ENCODE results near the gene TMBIM1.

DNA sequence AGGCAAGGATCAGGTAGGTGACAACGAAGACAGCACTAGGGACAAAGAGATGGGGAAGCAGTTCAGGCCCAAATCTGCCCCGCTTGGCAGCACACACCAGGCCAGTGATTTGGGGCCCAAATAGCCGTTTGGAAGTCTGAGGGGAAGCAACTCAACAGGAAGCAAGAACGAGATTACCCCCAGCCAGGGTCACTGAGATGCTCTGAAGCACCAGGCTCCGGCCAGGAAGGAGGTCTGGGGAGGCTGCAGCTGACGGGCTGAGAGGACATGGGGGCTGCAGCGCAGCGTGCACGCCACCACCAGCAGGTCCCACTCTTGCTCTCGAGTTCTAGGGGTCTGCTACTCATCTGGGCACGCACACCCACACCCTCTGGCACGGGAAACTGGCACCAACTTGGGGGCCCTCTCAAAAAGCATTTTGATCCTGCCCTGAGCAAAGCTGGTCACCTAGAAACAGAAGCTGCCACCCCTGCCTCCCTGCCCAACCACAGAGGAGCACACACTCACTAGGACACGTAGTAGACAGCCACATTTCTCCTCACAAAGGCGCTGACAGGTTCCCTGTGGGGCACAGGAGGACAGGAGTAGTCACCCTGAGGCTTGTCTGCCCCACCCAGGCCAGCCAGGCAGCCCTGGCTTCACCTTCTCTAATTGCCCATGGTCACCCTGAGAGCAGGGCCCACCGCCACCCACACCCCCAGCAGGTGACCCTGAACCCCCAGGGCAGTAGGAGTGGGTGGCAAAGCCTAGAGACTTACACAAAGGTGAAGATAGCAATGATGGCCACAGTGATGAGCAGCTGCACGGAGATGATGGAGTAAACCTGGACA, 13.6 kb downstream of the TMBIM1 start:
- TF ChIP-seq EZH2 (IDR thresholded peaks at IDR 0.05; ENCODE audit: low read depth) = no peak
- TF ChIP-seq, protein P1, sequence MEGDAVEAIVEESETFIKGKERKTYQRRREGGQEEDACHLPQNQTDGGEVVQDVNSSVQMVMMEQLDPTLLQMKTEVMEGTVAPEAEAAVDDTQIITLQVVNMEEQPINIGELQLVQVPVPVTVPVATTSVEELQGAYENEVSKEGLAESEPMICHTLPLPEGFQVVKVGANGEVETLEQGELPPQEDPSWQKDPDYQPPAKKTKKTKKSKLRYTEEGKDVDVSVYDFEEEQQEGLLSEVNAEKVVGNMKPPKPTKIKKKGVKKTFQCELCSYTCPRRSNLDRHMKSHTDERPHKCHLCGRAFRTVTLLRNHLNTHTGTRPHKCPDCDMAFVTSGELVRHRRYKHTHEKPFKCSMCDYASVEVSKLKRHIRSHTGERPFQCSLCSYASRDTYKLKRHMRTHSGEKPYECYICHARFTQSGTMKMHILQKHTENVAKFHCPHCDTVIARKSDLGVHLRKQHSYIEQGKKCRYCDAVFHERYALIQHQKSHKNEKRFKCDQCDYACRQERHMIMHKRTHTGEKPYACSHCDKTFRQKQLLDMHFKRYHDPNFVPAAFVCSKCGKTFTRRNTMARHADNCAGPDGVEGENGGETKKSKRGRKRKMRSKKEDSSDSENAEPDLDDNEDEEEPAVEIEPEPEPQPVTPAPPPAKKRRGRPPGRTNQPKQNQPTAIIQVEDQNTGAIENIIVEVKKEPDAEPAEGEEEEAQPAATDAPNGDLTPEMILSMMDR (conservative IDR thresholded peaks at IDR 0.05) = no peak
